Measurements from ENCODE around the gene TOP1.
"Not testable (repeated sequence)": the region's sequence is repeated elsewhere in the genome, so short reads cannot be mapped to it uniquely, and the experiment has no call there.

The TOP1 gene

DNA sequence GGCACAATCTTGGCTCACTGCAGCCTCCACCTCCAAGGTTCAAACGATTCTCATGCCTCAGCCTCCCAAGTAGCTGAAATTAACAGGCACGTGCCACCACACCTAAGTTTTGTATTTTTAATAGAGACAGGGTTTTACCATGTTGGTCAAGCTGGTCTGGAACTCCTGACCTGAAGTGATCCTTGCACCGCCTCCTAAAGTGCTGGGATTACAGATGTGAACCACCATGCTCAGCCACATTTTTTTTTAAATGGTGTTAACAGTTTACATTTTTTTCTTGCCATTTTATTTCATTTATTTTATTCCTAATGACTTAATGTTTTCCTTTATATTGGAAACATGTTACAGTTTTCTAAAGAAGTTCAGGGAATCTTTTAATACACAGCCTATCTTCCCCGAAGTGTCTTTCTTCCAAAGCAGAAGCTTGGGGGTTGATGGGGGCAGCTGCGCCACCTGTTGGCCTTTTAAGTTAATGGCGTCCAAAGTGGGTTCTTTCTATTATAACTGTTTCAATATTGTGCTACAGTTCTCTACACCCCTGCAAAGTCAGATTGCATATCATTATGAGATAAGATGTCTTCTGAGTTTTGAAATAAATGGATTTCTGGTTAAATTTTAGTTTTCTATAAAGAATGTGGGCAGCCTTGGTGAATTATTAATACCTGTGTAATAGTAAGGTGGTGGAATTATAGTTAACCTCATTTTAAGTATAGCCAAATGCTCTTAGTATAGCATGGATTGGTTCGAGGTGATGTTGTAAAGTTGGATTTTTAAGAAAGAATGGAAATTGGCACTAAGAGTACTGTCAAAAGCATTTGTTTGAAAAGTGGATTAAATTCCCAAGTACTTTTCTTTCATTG, 66.7 kb downstream of the TOP1 start:
- peak; percentile 4 for DNase-seq (ENCODE audit: low read depth)

GRCh38 chr20:41098703-41099250, 70.2 kb downstream of the TOP1 start:
- no peak for DNase-seq (ENCODE audit: low read depth)

DNA sequence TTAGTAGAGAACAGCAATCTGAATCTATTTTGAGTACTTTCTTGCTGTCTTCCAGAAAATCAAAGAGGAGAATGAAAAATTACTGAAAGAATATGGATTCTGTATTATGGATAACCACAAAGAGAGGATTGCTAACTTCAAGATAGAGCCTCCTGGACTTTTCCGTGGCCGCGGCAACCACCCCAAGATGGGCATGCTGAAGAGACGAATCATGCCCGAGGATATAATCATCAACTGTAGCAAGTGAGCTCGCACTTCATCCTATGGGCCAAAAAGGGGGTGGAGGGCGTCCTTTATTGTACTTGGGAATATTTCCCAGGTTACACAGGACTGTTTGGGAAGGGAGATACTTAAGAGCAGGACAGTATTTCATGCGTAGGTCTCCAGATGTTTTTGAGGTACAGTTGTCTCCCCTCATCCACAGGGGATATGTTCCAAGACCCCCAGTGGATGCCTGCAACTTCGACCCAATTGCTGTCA, 71.4 kb downstream of the TOP1 start:
- DNase-seq (ENCODE audit: low read depth), result no peak

DNA sequence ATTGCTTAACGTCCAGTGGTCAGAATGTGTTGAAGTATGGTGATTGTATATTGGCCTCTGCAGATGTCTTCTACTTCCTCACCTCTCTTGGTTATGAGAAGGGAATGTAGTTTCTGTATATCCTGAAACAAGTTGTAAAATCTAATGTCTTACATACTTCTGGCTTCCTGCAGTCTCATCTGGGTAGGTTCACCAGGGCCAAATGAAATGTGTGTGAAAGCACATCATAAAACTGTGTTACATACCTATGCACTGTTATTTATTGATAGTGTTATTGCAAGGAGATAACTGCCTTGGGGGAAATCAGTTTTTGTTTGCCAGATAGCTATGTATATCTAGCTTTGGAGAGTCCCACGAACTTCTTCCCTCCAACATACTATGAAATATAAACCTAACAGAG, 73.0 kb downstream of the TOP1 start:
- no peak for DNase-seq (ENCODE audit: low read depth)

- no peak for DNase-seq (ENCODE audit: low read depth)
These were observed 79.9 kb downstream of the TOP1 start for GRCh38 chr20:41108531-41108930.

- DNase-seq (ENCODE audit: low read depth), result no peak
These were observed 81.4 kb downstream of the TOP1 start for GRCh38 chr20:41110012-41110411.

- DNase-seq (ENCODE audit: low read depth), result no peak
These were observed 82.4 kb downstream of the TOP1 start for GRCh38 chr20:41110930-41111577.

DNA sequence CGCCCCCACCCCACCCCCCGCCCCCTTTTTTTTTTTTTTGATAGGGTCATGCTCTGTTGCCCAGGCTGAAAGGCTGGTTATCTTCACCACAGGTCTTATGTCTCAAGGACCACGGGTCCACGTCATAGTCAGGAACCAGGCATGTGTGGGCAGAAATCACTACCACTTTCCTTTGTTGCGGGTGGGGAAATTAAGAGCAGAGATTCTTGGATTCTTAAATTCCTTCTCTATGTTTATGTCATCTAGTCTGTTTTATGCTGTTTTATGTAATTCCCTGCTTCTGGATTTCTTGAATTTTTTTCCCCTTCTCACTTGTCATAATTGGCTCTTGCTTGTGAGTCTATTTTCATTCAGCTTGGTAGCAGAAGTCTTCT, 82.9 kb downstream of the TOP1 start:
- DNase-seq (ENCODE audit: low read depth), result no peak

GRCh38 chr20:41116282-41116956, 87.8 kb downstream of the TOP1 start:
- DNase-seq (ENCODE audit: low read depth), result no peak

GRCh38 chr20:41118159-41118558, 89.5 kb downstream of the TOP1 start:
- not testable (repeated sequence) for DNase-seq (ENCODE audit: low read depth)

- DNase-seq (ENCODE audit: low read depth), result no peak
These were observed 90.0 kb downstream of the TOP1 start for GRCh38 chr20:41118632-41119031.

DNA sequence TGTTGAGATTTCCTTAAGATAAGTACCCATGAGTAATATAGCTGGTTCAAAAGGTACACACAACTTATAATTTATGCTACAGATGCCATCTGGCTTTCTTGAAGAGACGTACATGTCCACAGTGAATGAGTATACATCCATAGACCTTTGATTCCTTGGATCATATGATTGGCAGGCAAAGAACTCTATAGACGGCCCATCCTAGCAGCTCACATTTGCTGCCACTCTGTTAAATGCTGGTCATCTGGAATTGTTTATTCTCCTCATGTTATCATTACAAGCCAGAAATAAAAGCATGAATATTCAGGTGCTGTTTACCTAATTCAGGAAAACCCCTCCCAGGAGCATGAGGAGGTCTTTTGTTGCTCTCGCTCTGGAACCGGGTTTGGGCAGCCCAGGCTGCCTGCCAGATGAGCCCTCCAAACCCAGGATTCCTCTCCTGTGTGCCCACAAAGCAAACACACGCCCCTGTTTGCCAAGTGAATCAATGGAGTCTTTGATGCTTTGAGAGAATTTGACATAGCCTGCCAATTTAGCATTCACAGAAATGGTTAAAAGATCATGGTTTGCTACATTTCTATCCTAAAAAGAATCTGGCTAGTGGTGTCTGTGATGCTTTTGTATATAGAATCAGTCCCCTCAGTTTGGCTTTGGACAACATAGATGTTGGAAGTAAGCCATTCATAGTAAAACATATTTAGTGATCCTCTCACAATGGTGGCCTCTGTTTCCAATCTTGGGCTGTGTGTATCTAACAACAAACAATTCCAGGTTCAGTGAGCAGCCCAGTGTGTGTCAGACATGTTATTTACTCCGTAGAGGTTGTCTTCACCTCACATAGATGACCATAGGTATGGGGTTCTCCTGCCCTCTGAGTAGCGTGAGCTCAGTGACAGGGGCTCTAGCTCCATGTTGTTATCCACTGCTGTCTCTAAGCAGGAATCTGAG, 91.3 kb downstream of the TOP1 start:
- DNase-seq (ENCODE audit: low read depth), result no peak

DNA sequence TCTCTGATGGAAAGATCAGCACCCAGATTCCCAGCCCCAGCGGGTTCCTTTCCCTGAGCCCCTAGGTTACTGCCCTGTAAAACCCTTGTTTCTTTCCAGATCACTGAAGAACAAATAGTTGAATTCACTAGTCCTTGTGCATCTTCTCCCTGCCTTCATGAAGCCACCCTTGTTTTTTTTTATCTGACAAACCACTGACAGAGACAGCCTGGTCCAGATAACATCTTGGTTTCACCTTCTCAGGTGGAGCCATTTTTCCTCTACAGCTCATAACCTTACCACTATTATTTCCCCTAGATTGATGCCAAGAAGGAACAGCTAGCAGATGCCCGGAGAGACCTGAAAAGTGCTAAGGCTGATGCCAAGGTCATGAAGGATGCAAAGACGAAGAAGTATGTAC, 92.8 kb downstream of the TOP1 start:
- no peak for DNase-seq (ENCODE audit: low read depth)

DNA sequence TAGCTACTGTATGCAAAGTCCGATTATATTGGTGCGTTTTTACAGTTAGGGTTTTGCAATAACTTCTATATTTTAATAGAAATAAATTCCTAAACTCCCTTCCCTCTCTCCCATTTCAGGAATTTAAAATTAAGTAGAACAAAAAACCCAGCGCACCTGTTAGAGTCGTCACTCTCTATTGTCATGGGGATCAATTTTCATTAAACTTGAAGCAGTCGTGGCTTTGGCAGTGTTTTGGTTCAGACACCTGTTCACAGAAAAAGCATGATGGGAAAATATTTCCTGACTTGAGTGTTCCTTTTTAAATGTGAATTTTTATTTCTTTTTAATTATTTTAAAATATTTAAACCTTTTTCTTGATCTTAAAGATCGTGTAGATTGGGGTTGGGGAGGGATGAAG, 95.0 kb downstream of the TOP1 start:
- no peak for DNase-seq (ENCODE audit: low read depth)

DNA sequence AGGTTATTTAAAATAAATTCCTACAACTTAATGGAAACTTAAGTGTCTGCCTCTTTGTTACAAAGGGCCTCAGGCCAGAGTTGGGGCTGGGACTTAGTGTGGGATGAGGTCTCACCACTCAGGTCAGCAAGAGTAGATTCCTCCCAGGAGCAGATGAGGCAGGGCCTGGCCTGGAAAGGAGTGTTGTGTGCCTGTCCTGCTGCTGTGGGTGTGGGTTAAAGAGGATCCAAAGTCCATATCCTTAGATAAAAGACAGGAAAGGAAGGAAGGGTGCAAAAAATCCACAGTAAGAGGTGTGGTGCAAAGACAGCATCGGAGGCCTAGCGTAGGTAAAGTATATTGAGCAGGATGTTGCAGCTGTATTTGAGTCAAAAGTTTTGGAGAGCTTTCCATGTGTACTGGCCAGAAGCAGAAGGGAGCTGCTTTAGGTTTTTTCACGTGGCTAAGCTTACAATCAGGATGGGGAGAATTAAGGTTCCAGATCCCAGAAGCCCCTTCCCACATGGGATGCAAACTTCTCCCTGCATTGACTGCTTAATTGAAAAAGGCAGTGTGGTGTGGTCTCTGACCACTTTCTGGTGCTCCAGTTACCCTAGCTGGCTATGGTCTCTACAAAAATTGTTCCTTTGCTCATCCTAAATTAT, 96.0 kb downstream of the TOP1 start:
- DNase-seq (ENCODE audit: low read depth), result no peak

DNA sequence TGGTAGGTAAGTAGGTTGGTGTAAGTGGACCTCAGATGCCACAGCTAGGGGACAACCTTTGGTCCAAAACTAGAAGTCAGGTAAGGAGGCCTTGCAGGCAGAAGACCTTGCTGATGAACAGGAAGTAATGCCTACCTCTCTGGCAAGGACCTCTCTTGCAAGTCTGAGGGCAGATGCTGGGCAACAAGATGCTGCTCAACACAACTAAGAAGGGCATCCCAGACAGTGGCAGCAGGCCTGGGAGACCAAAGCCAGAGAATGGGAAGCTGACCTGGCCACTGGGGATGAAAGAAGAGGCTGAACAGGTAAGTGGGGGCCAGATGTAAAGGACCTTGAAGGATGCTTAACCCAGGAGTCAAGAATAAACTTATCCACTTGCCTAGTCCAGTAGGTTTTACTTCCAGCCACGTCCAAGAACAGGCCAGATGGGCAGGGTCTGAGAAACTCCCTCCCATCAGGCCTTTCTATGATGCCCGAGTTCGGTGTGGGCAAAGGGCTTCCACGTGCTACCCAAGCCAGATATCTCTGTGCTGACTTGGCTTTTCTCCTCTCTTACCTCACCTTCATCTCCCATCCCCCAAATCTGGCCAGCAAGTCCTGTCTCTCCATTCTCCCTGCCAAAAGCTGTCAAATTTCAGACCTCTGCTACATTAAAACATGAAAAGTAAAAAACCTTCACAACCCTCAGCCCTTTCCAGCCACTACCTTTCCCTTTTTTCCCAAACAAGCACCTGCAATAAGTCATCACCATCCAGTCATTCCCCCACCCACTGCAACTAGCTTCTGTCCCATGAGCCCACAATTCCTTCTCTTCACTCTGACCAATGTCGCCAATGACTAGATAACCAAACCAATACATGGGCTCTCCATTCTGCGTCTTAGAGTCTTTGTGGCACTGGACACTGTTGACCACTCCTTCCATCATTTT, 97.2 kb downstream of the TOP1 start:
- no peak for DNase-seq (ENCODE audit: low read depth)

DNA sequence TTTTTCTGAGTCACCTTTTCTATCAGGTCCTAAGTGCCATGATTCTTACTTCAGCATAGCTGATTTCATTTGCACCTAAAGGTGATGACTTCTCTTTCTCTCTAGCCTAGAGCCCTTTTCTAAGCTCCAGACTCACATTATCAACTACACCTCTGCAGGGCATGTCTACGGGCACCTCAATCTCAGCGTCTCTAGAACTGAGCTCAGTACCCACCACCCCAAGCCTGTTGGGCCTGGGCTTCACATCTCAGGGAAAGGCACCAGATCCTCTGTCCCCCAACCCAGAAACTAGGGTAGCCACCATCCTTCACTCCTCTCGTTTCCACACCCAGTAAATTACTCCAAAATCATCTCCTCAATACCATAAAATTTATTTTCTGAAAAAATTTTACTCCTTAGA, 98.1 kb downstream of the TOP1 start:
- no peak for DNase-seq (ENCODE audit: low read depth)

- DNase-seq (ENCODE audit: low read depth), result not testable (repeated sequence)
These were observed 99.7 kb downstream of the TOP1 start for GRCh38 chr20:41128317-41128716.

DNA sequence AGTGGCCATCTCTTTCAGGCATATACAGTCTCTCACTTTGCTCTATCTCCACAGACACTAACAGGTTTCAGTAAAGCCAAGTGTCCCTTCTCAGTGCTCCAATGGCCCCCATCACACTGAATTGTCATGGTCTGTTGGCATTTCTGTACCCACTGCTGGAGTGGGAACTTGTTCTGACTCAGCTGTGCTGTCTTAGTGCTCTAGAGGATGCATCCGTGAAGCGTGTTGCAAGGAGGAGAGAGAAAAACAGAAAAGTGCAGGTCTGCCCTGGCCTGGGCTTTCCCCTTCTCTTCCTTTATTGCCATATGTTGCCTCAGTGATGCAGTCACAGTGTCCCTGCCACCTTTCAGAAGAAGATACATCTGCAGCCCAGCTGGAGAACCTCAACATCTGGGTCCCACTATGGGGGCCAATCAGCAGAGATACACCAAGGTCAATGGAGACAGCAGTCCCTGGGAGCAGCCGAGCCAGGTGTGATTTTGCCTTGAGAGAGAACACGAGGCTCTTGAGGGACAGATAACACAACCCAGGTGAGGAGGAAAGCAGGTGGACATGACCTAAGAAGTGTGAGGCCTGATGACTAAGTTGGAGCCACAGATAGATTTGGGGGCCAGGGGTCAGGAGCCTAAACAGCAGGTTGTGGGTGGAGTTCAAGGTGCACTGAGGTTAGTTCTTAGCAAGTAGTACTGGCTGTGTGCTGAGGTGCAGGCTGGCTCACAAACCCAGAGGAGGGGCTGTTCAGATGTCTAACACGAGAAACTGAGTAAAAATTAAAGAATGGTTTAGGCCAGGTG, 103.2 kb downstream of the TOP1 start:
- DNase-seq (ENCODE audit: low read depth), result no peak
